Upper lobe of left lung (tissue), 4 donors: ENCODE data around the gene EPHA2.

Experiments
- CTCF ChIP-seq, 6 experiments: fragments of 450-650 bp in 4 of 6; fragments of 200-600 bp in 2 of 6; sonication (generic) in 2 of 6; IDR thresholded peaks; one replicate each; pipeline ENCODE4 v1.5.1; 2016 to 2019; ENCODE audit warnings: antibody characterized with exemption in 6 of 6
- POLR2A ChIP-seq, 4 donors: fragments of 450-650 bp; IDR thresholded peaks; one replicate each; pipeline ENCODE4 v1.5.1; 2016 to 2017; ENCODE audit warnings: antibody characterized with exemption in 4 of 4, mild to moderate bottlenecking in 2 of 4

DNA sequence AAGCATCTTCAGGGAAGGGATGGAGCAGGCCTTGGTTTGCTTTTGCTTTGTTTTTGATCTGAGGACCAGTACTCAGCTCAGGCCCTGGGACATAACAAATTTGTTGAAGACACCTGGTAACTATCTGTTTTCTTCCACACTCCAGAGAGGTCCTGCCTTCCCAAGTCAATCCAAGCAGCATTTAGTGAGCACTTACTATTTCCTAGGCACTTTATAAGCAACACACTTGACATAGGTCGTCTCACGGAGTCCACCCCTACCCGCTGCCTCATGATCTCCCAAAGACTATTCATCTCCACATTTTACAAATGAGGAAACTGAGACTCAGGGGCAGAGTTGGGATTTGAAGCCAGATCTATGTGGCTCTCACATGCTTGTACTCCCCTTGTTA, 14.4 kb upstream of the EPHA2 start:
- TF ChIP-seq CTCF (IDR thresholded peaks at IDR 0.05) (no peak), POLR2A (IDR thresholded peaks at IDR 0.05) (no peak)
